H1 (cell line): ENCODE measurements around the gene GLP1R. TPM values are rescaled to one million over a fixed set of nuclear protein-coding genes. Genes with fewer than 3 reads are reported as not detected.

Source experiments
- BCL11A ChIP-seq, 2 experiments: IDR thresholded peaks; one replicate each; pipeline ENCODE4 v1.6.1; 2011; ENCODE audit warnings: low read depth in 2 of 2, low read length in 2 of 2, mild to moderate bottlenecking in 2 of 2
- POLR2A ChIP-seq, 2 experiments: IDR thresholded peaks; 1 replicate in 1 of 2; 2 replicates in 1 of 2; pipeline ENCODE4 v1.6.1; 2011; ENCODE audit warnings: low read depth in 2 of 2, low read length in 2 of 2, mild to moderate bottlenecking in 2 of 2; ENCODE audit errors: control extremely low read depth in 1 of 2
- SUZ12 ChIP-seq: fragments of 200-600 bp; sonication (generic); IDR thresholded peaks from 2 replicates; pipeline ENCODE4 v1.6.1; 2012; ENCODE audit warnings: mild to moderate bottlenecking, inconsistent platforms, low read length, moderate library complexity, mixed read lengths
- ZNF274 ChIP-seq: IDR thresholded peaks from 2 replicates; pipeline ENCODE4 v1.7.0; 2012; ENCODE audit warnings: low read length, borderline replicate concordance; ENCODE audit errors: extremely low read depth
- polyA plus RNA-seq, 7 experiments: library from polyadenylated mRNA; depleted of rRNA in 3 of 7; stranded (reverse) in 5 of 7; unstranded in 2 of 7; fragments of >200 nt in 5 of 7; fragments of 200-250 nt in 2 of 7; gene quantifications; 1 replicate in 5 of 7; 2 replicates in 1 of 7; 4 replicates in 1 of 7; pipeline versions ENCODE4 v1.2.1 to v1.2.3, GENCODE V29; 2011 to 2013; ENCODE audit warnings: missing spikeins in 2 of 7, mixed read lengths in 2 of 7
- total RNA-seq: library from RNA; stranded (reverse); fragmentation: NEBNext Ultra II Directional; extraction: Animal tissue kit (Norgen Biotek cat#: 25700); gene quantifications from 2 replicates; pipeline ENCODE4 v1.2.1, GENCODE V29; 2021

Gene GLP1R
- total and polyA plus RNA-seq, 2 of the 8 experiments (the other 6 are each of a cell fraction or from before 2014, with no cell fraction given) = 2.6 to 2.7 TPM

DNA sequence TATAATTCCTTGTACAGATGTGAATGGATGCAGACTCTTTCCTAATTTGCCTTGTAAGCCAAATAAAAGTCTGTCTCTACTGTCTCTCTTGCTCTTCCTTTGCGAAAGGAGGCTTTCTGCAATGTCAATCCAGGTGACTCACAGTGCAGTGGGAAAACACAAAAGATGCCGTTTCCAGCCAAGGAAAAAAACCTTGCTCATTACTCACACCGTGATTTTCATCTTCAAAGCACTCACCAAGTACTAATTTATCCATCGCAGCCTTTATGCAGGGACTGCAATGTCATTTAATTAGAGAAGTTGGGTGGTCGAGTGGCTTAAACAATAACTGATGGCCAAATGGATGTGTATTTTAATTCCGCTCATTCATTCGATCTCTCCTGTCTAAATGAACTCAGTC lies 42.6 kb downstream of the GLP1R start (continued):
- no peak for TF ChIP-seq ZNF274
- TF ChIP-seq SUZ12 = no peak
- TF ChIP-seq BCL11A (IDR thresholded peaks at IDR 0.05; ENCODE audit: low read depth in 2 of 2, low read length in 2 of 2) = no peak
- no peak for TF ChIP-seq POLR2A (IDR thresholded peaks at IDR 0.05; ENCODE audit: control extremely low read depth in 1 of 2, low read depth in 2 of 2, low read length in 2 of 2)
